IPS-18c (cell line): ENCODE data around the gene ACOT7.
"Not testable (repeated sequence)": the region's sequence is repeated elsewhere in the genome, so short reads cannot be mapped to it uniquely, and the experiment has no call there.

Experiments
- H3K4me3 ChIP-seq: 2 replicates; pipeline ENCODE4 v1.7.0; 2013; ENCODE audit warnings: low read depth, mild to moderate bottlenecking, low read length, moderate library complexity; ENCODE audit not compliant: insufficient read depth
- H3K9me3 ChIP-seq: one replicate; pipeline ENCODE4 v1.6.1; 2013; ENCODE audit warnings: mild to moderate bottlenecking, low read length, moderate library complexity; ENCODE audit not compliant: control insufficient read depth, insufficient read depth

ACOT7 gene

GRCh38 chr1:6412896-6413295 lies 19.3 kb upstream of the ACOT7 start:
- H3K4me3 ChIP-seq, result no peak overlapping the region
- no peaks in the 10 kb centered on the region for H3K9me3 ChIP-seq

DNA sequence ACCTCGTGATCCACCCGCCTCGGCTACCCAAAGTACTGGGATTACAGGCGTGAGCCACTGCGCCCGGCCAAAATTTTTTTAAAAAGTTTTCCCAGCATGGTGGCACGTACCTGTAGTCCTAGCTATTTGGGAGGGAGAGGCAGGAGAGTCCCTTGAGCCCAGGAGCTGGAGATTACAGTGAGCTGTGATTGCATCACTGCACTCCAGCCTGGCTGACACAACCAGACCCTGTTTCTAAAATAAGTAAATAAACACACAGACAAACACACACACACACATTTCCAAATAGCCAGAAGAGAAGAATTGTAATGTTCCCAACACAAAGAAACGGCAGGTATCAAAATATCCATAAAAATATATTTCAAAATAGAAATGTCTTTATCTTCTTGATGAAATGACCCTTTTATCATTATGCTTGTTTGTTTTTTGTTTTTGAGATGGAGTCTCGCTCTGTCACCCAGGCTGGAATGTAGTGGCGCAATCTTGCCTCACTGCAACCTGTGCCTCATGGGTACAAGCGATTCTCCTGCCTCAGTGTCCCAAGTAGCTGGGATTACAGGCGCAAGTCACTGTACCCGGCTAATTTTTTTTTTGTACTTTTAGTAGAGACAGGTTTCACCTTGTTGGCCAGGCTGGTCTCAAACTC lies 16.8 kb upstream of the ACOT7 start:
- H3K4me3 ChIP-seq, result no peak overlapping the region
- no peaks in the 10 kb centered on the region for H3K9me3 ChIP-seq

DNA sequence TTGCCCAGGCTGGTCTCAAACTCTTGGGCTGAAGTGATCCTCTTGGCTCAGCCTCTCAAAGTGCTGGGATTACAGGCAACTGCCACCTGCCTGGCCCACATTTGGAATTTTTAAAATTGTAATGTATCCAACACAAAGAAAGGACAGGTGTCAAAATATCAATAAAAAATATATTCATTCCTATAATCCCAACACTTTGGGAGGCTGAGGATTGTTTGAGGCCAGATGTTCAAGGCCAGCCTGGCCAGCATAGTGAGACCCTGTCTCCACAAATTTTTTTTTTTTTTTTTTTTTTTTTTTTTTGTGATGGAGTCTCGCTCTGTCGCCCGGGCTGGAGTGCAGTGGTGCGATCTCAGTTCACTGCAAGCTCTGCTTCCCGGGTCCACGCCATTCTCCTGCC lies 16.2 kb upstream of the ACOT7 start:
- Histone ChIP-seq H3K9me3 (no peaks in the 10 kb centered on the region), H3K4me3 (no peak overlapping the region)

GRCh38 chr1:6409053-6409452 lies 15.5 kb upstream of the ACOT7 start:
- no peaks in the 10 kb centered on the region for H3K9me3 ChIP-seq
- no peak overlapping the region for H3K4me3 ChIP-seq

DNA sequence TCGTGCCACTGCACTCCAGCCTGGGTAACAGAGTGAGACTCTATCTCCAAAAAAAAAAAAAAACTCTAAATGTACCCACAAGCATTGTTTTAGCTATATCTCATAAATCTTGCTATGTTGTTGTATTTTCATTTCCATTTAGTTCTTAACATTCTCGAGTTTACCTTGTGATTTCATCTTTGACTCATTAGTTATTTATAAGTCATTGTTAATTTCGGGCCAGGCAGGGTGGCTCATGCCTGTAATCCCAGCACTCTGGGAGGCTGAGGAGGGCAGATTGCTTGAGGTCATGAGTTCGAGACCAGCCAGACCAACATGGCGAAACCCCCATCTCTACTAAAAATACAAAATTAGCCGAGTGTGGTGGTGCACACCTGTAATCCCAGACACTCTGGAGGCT lies 14.5 kb upstream of the ACOT7 start:
- Histone ChIP-seq H3K4me3 (no peak overlapping the region), H3K9me3 (no peaks in the 10 kb centered on the region)

DNA sequence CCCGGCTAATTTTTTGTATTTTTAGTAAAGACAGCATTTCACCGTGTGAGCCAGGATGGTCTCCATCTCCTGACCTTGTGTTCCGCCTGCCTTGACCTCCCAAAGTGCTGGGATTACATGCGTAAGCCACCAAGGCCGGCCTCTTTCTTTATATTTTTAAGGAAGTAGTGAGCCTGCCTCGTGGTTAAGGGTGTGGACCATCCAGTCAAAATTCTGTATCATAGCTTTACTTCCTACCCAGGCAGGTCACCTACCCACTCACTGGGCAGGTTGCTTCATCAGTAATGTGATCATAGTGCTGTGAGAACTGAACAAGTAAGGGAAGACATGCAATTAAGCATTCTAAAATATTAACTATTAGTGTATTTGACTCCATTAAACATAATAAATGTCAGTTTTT lies 8.1 kb upstream of the ACOT7 start:
- H3K4me3 ChIP-seq, result no peak overlapping the region
- no peaks in the 10 kb centered on the region for H3K9me3 ChIP-seq

DNA sequence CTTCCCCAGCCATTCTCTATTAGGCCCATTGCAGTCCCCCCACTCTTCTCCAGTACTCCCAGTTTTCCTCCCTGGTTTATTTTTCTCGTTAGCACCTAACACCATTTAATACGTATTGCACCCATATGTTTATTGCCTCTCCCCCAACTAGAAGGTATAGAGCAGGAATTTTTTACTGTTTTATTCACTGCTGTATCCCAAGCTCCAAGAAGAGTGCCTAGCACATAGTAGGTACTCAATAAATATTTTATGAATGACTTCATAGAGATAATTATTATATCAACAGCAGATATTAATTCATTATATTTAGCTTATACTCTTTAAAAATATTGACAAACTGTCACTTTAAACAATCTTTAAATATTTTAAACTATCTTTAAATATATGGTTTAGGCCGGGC lies 5.7 kb upstream of the ACOT7 start:
- Histone ChIP-seq H3K9me3 (no peaks in the 10 kb centered on the region), H3K4me3 (no peak overlapping the region)

GRCh38 chr1:6397844-6398441 lies 4.4 kb upstream of the ACOT7 start:
- Histone ChIP-seq H3K9me3 (no peaks in the 10 kb centered on the region), H3K4me3 (no peak overlapping the region)

DNA sequence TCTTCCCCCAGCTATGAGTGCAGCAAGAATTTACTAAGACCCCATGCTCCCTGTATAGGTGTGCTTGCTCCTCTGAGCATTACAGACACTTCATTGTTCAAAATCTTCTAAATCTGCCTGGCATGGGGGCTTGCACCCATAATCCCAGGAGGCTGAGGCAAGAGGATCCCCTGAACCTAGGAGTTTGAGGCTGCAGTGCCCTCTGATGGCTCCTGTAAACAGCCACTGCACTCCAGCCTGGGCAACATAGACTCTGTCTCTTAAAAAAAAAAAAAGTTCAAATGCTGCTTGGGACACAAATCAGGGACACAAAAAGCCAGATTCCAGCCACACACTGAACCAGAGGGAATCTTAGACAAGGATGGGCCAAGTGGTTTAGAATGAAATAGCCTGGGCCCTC lies 3.4 kb upstream of the ACOT7 start:
- H3K9me3 ChIP-seq, result no peaks in the 10 kb centered on the region
- H3K4me3 ChIP-seq, result no peak overlapping the region

- H3K9me3 ChIP-seq, H3K4me3 ChIP-seq: not testable (repeated sequence)
Observed at GRCh38 chr1:6395781-6396244, 2.2 kb upstream of the ACOT7 start.

GRCh38 chr1:6395130-6395529 lies 1.6 kb upstream of the ACOT7 start:
- H3K4me3 ChIP-seq, H3K9me3 ChIP-seq: not testable (repeated sequence)

- H3K4me3 ChIP-seq, result peak overlapping the region; percentile 74
Observed at GRCh38 chr1:6392809-6393399, 663 bp downstream of the ACOT7 start.

DNA sequence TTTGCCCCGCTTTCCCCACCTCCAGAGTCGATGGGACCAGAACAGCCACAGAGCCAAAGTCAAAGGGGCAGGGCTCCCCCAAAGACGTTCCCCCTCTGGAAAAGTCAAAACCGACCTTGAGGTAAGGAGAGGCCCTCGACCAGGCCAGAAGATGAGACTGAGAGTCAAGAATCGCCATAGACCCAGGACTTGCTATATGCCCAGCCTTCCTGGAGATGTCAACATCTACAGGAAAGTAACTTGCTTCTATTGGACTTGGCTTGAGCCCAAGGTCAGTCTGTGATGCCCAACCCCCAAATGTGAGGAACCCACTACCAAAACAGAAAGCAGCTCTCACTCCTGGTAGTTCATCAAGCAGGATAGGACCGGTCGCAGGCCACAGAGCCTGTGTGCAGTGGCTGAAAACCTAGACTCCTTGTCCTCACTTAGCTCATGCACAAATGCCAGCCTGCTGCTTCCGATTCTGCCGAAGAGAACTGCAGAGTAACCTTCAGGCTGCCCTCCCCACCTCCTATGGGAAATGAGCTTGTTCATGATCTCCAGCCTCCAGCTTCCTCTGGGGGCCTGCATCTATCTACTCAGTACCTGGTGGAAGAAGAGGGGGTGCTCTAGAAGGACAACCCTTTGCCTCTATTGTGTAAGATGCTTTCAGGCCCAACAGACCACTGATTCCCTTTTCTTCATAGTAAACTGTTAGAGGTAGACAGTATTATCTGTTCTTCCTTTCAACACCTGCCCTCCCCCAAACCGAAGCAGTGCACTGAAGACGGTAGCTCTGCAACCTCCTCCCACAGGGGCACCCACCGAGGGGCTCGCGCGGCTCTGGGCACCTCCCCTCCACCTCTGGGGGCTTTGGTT lies 1.4 kb downstream of the ACOT7 start:
- peak overlapping the region; percentile 74 for H3K4me3 ChIP-seq

More at GRCh38 chr1:6392809-6393399, 663 bp downstream of the ACOT7 start:
- H3K9me3 ChIP-seq, result no peaks in the 10 kb centered on the region

GRCh38 chr1:6389971-6390370 lies 3.6 kb downstream of the ACOT7 start:
- H3K4me3 ChIP-seq, result no peak overlapping the region
- H3K9me3 ChIP-seq, result no peaks in the 10 kb centered on the region

More for the DNA sequence above, 1.4 kb downstream of the ACOT7 start:
- H3K9me3 ChIP-seq, result no peaks in the 10 kb centered on the region

- H3K9me3 ChIP-seq, result no peaks in the 10 kb centered on the region
- H3K4me3 ChIP-seq, result no peak overlapping the region; the same call in 1 of the 2 replicates
Observed at GRCh38 chr1:6386371-6386949, 7.1 kb downstream of the ACOT7 start.

- Histone ChIP-seq H3K9me3 (no peaks in the 10 kb centered on the region), H3K4me3 (peak overlapping the region; percentile 11; the same call in 1 of the 2 replicates)
Observed at GRCh38 chr1:6385488-6386191, 7.9 kb downstream of the ACOT7 start.

DNA sequence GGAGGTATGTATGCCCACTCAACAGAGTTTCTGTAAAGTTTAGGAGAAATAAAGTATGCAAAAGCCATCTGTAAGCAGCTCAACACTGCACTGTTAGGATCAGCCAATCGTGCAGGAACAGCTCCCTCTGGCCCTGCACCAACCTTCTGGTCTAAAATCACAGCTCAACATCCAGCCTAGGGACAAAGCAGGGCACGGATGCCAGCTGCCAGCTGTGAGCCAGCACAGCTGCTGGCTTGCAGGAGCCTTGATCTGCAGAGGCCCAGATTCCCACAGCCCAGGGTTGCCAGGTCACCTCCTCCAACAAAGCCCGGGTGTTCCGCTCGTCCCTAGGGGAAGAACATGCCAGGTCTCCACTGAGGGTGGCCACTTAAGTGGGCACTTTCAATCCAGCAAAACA lies 8.6 kb downstream of the ACOT7 start:
- Histone ChIP-seq H3K9me3 (no peaks in the 10 kb centered on the region), H3K4me3 (no peak overlapping the region)
